Suppressor macrophage treated with lipopolysaccharide for 4 hours (primary cell): Measurements from ENCODE around the gene TENT4A.
"Not testable (repeated sequence)": the region's sequence is repeated elsewhere in the genome, so short reads cannot be mapped to it uniquely, and the experiment has no call there.

ENCODE experiments used
- DNase-seq: peaks from one replicate; pipeline ENCODE4 v3.0.0-alpha.2; 2020

Gene TENT4A

DNA sequence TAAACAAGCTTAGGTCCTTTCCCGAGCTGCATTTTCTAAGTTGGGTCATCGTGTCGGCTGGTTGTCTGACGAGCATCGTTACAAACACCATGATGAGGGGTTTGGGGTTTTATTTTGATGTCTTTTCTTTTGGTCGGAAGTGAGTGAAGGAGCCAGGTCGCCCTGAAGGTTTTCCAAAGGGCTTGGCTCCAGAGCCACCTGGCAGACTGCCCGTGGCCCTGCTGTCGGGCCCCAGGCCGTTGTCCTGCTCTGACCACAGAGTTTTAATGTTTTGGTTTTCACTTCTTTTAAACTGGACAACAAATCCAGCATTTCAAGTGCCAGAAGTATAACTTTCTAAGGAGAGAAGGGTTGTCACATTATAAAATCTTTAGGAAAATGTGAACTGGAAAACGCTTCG is 42.3 kb downstream of the TENT4A start:
- no peak for DNase-seq

DNA sequence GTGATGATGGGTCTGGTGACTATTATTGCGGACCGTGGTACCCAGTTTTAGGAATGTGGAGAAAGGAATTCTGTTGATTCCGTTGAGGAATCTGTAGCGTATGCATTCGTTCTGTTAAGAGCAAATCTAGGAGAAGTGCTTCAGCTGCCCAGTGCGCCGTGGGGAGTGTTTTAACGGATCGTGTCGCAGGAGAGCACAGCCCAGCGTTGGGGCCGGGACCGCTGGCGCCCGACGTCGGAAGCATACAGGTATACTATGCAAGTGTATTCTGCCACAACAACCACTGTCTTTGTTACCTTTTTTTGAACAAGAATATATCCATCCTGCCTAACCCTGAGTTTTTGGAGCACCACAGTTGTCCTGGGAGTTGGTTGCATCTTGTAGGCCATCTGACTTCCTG is 42.7 kb downstream of the TENT4A start:
- DNase-seq = no peak

DNA sequence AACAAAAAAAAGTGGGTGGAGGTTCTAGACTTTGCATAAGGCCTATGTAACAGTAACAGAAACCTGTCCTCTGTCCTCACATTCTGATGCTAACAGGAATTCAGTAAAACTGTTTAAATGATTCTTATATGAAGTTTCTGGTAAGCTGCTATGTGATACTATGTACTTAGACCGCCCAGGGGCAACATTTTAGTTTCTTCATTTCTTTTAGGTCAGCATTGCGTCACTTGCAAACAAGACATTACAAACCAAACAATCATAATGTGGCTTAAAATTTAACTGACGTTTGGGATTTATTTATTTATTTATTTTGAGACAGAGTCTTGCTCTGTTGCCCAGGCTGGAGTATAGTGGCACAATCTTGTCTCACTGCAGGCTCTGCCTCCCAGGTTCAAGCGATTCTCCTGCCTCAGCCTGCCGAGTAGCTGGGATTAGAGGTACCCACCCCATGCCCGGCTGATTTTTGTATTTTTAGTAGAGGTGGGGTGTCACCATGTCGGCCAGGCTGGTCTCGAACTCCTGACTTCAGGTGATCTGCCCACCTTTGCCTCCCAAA is 44.3 kb downstream of the TENT4A start:
- no peak for DNase-seq

DNA sequence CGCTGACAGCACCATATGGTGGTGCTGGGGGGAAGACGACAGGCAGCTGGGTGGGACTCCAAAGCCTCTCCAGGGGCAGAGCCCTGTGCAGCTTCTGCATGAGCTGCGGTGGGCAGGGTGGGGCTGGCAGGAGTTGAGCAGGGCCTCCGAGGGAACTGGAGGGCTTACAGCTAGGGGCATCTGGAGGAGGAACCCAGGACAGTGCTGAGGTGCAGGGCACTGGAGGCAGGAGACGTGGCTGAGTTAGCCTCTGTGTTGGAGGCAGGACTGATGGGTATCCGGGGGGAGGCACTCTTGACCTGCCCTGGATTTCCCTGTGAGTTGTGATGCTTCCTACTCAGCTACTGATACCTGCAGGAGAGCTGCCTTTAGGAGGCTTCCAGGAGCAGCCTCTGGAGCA is 45.0 kb downstream of the TENT4A start:
- no peak for DNase-seq

DNA sequence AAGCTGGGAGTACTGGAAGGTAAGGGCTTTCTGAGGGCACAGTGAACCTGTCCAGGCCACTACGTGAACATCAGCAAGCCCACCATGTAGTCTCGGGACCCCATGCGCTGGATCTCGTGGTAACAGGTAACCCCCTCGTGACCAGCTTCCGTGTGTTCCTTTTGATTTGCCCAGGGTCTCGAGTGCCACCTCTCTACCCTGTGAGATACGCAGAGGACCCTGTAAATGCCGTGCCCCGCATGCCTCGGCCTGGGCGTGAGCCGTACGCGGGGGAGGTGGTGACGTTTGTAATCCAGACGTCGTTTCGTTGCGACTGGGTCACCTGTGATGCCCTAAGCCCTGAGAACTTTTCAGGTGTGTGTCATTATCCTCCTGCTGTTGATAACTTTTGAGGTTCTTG is 45.5 kb downstream of the TENT4A start:
- no peak for DNase-seq

DNA sequence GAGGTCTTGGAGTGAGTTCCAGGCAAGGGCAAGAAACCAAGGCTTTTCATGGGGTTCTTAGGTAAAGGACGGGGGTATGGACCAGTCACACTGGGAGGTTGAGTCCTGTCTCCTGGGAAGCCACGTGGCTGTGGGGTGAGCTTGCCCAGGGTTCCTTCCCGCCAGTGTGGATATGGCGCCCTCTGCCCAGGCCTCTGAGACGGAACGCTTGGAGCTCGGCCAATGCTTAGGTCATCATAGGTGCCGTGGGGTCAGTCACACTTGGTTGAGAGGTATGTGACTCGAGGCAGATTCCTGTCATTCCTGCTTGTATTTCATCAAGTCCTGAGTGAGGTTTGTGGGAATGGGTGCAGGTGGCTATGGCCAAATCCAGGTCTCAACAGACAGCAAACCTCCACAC is 46.2 kb downstream of the TENT4A start:
- no peak for DNase-seq

DNA sequence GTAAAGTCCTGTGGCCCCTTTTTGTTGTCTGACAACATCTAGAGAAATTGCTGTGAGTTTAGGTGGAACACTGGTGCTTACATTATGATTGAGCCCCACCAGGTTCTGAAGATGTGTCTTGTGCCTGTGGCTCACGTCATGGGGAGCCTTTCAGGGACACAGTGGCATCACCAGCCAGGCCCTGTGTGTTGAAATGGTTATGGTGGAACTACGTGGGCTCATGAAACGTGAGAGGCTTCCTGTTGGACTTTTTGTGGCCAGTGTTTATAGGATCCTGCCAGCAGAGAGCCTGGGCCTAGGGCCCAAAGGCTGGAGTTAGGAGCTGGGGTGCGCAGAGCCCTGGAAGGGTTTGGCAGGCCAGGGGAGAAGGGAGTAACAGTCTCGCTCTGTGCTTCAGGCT is 46.8 kb downstream of the TENT4A start:
- peak; percentile 37 for DNase-seq

DNA sequence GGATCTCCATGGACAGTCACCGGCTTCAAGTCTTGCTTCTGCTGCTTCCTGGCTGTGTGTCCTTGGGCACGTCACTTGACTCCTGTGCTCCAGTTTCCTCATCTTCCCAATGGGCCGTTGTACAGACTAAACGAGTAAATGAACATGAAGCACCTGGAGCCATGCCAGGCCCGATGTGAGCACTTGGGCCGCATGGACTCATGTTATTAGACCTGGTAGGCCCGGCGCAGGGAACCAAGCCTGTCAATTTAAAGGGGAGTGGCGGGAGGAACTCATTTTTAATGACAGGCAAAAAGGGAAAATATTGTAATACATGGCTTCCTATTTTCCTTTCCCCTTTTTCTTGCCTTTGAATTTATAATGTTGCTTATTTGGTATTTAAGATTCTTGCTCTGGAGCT is 47.5 kb downstream of the TENT4A start:
- peak; percentile 40 for DNase-seq

DNA sequence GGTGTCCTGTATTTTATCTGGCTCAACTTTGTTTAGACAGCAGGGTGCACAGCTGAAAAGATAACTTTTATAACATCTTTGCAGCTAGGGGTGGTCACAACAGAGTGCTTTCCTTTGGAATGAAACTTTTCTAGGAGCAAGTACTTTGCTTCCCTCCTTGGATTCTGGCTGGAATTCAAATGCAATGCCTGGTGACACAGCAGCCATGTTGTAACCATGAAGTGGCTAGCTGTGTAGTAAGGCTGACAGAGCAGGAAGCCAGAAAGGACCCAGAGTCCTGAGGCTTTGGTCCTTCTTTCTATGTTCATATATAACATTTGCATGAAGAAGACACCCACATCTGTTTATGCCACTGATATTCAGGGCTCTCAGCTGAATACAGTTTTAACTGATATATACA is 48.1 kb downstream of the TENT4A start:
- no peak for DNase-seq

DNA sequence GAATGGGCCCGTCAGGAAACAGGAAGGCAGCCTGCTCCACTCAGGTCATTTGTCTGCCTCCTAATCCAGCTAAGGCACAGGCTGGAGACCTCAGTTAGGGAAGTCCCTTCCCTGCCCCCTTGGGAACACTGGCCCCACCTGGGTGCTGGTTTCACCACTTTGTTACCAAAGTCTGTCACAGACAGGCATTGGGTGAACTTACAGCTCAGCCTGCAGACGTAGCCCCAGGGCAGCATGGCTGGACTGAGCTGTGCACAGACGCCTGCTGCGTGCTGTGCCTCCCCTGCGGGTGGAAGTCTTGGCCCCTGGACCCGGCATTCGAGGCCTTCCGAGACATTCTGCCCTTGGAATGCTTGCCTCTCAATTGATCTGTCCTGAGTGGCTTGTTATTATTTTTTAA is 48.9 kb downstream of the TENT4A start:
- no peak for DNase-seq

DNA sequence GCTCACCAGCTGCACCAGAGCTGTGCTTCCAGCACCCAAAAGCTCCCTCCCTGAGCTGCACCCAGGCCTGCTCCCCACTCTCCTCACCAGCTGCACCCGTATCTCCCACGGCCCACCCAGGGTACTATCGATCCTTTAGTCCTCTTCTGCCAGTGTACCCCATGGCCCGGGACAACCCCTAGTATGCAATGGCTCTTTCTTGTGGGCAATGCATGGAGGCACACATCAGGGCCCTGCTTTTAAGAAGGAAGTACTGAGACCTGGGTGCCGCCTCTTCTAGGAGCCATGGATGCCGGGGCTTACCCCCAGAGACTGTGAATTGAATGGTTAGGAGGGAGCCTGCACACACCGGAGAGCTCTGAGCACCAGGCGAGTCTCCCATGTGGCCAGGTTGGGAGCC is 49.5 kb downstream of the TENT4A start:
- DNase-seq = no peak

DNA sequence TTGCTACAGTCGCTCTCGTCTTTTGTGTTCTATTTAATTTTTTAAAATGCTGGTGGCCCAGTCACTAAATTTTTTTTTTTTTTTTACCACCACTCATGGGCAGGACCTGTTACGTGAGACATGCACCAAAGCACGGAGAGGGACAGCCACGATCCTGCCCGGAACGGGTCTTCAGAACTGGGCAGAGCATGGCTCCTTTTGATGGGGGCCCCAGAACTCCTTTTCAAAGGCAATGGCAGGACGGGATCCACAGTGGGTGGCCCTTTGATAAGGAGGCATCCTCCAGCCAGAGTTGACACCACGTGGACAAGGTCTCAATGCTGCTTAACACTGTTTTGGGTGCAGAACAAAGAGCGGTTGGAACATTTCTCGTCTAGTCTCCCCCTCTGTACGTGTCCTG is 50.0 kb downstream of the TENT4A start:
- DNase-seq = no peak

DNA sequence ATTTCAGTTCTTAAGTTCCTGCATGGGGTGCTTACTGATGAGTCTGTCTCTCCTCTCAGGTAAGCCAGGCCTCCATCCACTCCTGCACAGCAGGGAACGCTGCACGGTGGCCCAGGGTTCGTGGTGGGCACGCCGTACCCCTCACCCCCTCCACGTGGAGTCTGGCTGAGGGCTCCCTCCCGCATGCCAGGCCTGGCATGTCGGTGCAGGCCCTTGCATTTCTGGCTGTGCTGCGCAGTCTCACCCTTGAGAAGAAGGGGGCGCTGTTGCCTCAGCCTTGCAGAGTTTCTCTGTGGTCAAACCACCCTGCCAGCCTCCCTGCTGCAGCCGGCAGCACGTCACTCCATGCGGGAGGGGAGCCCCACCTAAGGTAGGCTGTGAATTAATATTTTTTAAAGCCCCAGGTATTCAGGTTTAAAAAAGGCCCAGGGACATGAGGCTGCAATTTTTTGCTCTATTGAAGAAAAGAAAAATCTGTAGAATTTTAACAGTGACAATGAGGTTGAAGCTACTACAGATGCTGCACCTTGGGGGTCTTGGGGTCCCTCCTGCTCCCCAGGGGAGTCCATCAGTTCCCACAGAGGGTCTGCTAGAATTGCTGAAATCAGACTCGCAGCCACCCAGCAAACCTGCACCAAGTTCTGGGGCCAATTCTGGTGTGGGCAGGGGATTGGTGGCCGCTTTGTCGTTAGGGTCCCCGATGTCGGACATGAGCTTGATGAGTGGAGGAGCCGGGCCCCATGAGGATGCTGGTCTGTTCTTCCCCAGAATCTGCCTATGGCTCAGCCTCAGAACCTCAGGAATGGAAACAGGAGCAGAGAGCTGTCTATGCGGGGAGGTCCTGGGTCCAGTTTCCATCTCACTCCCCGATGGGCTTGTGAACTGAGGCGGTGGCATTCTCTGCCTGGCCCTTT is 52.6 kb downstream of the TENT4A start:
- peak; percentile 82 for DNase-seq

DNA sequence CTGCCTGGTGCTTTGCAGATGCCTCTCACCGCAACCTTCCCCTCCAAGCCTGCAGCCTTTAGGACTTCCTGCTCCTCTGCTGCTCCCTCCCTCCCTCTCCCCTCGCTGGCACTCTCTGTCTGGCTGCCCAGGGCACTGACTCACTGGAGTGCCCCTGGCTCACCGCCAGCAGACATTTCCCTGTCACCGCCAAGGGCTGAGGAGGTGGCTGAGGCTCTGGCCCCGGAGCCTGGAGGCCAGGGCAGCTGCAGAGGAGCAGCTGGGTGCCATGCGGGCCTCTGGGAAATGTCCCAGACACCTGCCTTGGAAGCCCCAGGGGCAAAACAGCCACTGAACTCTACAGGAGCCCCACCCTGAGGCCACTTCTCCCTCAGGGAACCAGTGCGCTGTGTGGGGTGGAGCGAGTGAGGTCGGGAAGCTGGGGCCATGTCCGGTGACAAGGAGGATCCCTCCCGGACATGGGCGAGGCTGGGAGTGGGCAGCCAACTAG is 53.4 kb downstream of the TENT4A start:
- peak; percentile 98 for DNase-seq

DNA sequence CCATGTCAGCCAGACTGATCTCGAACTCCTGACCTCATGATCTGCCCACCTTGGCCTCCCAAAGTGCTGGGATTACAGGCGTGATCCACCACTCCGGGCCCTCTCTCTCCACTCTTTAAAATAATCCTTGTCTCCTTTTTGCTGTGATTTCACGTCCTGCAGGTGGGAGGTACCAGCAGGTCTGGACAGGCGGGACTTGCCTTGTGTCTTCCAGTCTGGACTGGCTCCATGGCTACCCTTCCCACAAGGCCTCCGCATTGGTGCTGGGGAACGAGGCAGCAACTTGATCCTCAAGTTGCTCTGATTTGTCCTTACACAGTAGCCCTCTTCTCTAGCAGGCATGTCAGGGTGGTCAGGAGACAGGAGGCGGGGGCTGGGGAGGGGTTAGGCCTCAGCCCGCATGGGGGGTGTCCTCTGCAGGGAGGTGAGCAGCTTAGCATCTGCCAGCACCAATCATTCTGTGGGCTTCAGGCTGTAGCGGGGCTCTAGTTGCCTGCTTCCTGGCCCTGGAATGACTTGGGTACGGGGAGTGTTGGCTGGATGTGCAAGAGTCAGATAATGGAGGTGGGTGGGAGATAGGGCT is 54.3 kb downstream of the TENT4A start:
- DNase-seq = no peak

DNA sequence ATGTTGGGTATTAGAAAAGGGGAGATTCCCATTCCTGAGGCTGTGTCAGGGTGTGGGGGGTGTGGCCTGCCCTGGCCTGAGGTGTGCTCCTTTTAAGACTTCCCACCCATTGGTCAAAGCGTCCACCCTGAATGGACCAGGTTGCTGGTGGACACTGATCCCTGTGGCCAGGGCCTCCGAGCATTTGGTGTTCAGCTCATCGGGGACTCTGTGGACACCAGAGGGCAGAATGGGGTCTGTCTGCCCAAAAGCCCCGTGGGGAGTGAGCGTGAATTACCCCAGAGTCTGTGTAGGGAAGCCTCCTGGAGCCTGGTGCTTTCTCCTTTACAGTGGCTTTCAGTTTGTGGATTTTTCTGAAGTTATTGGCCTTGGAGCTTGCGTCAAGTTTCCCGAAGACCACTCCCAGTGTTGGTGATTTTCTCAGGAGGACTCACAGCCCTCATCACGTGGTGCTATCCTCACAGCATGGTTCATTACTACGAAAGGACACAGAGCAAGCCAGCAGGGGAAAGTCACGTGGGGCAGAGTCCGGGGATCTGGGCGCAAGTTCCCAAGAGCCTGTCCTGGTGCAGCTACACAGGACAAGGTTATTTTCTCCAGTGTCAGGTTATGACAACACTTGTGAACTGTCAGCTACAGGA is 55.5 kb downstream of the TENT4A start:
- no peak for DNase-seq

DNA sequence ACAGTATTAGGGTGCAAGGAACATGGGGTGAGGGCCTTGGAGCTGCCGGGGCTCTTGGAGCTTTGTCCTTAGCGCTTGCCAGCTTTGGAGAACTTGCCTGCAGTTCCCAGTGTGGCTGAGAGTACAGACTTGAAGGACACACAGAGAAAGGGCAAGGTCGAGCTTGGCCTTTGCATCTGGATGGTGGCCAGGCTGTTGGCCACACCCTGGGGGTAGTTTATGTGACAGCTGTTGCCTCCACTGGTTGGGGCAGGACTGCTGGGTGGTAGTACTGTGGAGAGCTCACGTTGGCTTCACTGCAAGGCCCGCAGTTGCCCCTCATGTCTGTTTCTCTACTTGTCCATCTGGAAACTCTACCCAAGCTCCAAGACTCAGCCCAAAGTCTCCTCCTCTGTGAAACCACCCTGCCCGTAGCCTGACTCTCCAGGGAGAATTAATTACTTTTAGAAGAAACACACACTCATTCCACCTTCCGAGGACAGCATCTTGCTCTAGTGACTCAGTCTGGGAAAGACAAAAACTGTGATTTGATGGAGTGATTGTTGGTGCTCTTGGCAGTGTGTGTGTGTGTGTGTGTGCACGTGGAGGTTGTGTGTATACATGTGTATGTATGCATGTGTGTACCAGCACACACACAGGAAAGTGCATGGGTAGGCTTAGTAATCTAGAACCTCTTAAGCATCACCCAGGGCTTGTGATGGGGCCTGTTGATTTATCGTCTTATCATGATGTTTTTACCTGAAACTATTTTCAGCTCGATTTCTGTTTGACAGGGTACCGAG is 57.8 kb downstream of the TENT4A start:
- DNase-seq = no peak

DNA sequence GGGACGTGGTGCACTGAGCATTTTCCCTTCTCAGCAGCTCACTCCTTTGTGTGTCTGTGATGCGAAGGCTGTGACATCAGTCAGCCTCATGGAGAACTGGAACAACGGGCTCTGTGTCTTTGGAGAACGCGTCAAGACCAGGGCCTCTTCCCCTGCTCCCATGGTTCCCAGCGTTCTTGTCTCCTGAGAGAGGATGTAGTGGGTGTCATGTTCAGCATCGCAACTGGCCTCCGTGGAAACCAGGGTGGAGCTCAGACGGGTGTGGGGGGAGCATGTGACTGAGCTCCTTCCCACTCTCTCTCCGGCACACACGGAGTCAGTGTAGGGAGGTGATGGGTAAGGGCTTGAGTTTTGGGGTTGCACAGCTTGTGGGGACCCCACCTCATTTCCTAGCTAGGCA is 59.7 kb downstream of the TENT4A start:
- no peak for DNase-seq

DNA sequence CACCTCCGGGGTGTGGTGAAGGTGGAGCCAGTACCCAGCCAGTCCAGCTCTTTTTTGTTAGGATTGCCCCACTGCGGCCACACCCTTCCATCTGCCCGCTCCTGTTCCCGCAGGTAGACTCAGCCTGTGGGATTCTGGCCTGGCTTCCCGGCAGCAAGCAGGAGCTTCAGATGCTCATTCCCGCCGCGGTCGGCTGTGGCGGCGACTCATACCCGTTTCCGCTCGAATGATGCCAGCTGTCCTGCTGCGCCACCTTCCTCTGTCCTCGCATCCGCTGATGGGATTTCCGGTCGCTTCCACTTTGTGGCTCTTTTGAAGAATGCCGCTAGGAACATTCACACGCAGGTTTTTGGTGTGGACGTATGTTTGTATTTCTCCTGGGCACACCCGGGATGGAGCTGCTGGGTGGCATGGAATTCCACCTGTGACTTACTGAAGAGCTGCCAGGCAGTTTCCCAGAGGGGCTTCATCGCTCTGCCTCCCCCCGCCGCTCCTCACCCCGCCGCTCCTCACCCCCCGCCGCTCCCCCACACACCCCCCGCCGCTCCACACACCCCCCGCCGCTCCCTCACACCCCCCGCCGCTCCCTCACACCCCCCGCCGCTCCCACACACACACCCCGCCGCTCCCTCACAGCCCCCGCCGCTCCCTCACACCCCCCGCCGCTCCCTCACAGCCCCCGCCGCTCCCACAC is 60.3 kb downstream of the TENT4A start:
- no peak for DNase-seq

DNA sequence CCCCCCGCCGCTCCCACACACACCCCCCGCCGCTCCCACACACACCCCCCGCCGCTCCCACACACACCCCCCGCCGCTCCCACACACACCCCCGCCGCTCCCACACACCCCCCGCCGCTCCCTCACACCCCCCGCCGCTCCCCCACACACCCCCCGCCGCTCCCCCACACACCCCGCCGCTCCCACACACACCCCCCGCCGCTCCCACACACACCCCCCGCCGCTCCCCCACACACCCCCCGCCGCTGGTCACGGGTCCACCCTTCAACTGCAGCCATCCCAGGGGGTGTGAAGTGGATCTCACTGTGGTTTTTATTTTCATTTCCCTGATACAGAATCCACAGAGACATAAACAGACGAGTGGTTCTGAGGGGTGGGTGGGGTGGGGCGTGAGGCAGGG is 61.0 kb downstream of the TENT4A start:
- not testable (repeated sequence) for DNase-seq

DNA sequence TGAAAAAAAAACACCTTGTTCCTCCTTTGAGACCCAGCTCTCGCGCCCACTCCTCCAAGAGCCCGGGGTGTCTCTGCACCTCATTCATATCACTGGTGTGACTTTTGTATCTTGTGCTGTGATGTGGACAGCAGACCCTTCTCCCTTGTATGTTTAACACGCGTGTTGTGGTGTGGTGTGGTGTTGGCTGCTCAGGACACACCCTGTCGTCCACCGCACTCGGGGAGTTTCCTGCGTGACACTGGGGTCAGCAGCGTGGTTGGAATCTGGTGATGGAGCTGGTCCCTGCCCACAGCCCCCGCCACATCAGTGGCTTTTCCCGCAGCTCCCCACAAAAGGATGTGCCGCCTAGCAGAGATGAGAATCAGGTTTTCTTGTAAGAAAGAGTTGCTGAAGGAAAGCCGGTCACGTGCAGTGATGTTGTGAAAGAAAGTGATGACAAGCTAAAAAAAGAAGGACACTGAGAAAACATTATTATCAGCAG is 61.5 kb downstream of the TENT4A start:
- peak; percentile 39 for DNase-seq

DNA sequence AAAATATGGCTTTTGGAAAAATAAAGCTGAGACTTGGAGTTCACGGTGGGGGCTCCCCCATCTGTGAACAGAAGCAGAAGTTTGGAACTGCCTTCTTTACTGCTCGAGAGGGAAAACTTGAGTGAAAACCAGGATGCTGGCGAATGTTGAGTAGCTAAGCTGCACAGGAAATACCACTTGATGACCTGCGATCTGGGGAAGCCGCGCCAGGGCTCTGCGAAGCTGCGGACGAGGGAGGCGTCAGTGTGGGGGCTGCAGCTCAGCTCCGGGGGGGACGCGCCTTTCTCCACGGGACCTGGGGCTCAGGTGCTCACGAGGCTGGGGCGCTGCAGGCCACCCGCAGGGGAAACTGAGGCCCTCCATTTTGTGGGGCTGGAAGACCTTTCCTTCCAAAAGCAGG is 62.3 kb downstream of the TENT4A start:
- DNase-seq = no peak
